Activated naive CD8-positive, alpha-beta T cell treated with anti-CD3 and anti-CD28 coated beads, Interleukin-2, amount 10 ng/mL, durations not matched to agents 7 days and 5 days (primary cell): ENCODE measurements around the gene BLVRB. TPM values are rescaled to one million over a fixed set of nuclear protein-coding genes. Genes with fewer than 3 reads are reported as not detected.
"Not testable (repeated sequence)": the region's sequence is repeated elsewhere in the genome, so short reads cannot be mapped to it uniquely, and the experiment has no call there.

Source experiments
- ATAC-seq: fragments of 150-1000 bp; cut with Tn5 transposase; one replicate; pipeline ENCODE4 v1.10.0; 2021; ENCODE audit warnings: low read depth, moderate library complexity
- POLR2A ChIA-PET: fragments of 350-600 bp; sonication (Branson Sonifier 250); formaldehyde crosslinking; loops from one replicate; lab custom pipeline; 2021; ENCODE audit warnings: antibody characterized with exemption; lab: Charles Lee
- DNase-seq: peaks from one replicate; pipeline ENCODE4 v3.0.0; 2021
- H3K27ac Mint-ChIP-seq: one replicate; pipeline ENCODE4 v1.8.0; 2022; ENCODE audit warnings: mild to moderate bottlenecking, mixed read lengths
- H3K27me3 Mint-ChIP-seq: one replicate; pipeline ENCODE4 v1.8.0; 2022; ENCODE audit warnings: mild to moderate bottlenecking, moderate library complexity, mixed read lengths
- H3K36me3 Mint-ChIP-seq: one replicate; pipeline ENCODE4 v1.8.0; 2021; ENCODE audit warnings: mild to moderate bottlenecking, mixed read lengths
- H3K4me1 Mint-ChIP-seq: one replicate; pipeline ENCODE4 v1.8.0; 2021; ENCODE audit warnings: mixed read lengths
- H3K4me3 Mint-ChIP-seq: one replicate; pipeline ENCODE4 v1.8.0; 2022; ENCODE audit warnings: mild to moderate bottlenecking, moderate library complexity, mixed read lengths
- H3K9me3 Mint-ChIP-seq: one replicate; pipeline ENCODE4 v1.8.0; 2021; ENCODE audit warnings: mixed read lengths
- total RNA-seq, 2 experiments: library from RNA; stranded (reverse); gene quantifications; one replicate each; pipeline ENCODE4 v1.2.3, GENCODE V29; 2021

BLVRB gene
- total RNA-seq, 2 experiments from 2014 or later = 20.4 to 21.5 TPM

DNA sequence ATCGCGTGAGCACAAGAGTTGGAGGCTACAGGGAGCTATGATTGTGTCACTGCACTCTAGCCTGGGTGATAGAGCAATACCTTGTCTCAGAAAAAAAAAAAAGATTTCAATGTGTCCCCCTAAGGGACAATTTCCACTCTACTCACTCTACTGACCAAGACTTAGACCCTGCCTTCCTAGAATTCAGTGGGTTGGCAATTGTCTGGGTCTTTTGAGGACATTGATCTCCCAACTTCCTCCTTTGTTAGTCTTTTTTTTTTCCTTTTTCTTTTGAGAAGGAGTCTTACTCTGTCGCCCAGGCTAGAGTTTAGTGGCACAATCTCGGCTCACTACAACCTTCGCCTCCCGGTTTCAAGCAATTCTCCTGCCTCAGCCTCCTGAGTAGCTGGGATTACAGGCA, 3.5 kb upstream of the BLVRB start:
- H3K4me1 Mint-ChIP-seq = peaks cover 22% of the 10 kb centered on the region
- H3K36me3 Mint-ChIP-seq = no peaks in the 10 kb centered on the region
- H3K9me3 Mint-ChIP-seq = no peaks in the 10 kb centered on the region
- no peak for DNase-seq
- peaks cover 21% of the 10 kb centered on the region for H3K27me3 Mint-ChIP-seq
- no peak overlapping the region for H3K27ac Mint-ChIP-seq
- H3K4me3 Mint-ChIP-seq = no peak overlapping the region
- ATAC-seq = no peak
- POLR2A ChIA-PET = no interaction called here

- peaks cover 22% of the 10 kb centered on the region for H3K4me1 Mint-ChIP-seq
- DNase-seq = peak; percentile 45
- peak within 1 kb of the TSS; percentile 73 for H3K4me3 Mint-ChIP-seq
- POLR2A ChIA-PET = no interaction called here
- H3K27ac Mint-ChIP-seq = peak within 1 kb of the TSS; percentile 28
- H3K36me3 Mint-ChIP-seq = no peaks in the 10 kb centered on the region
- no peak for ATAC-seq
- no peaks in the 10 kb centered on the region for H3K9me3 Mint-ChIP-seq
- peaks cover 21% of the 10 kb centered on the region for H3K27me3 Mint-ChIP-seq
Observed at GRCh38 chr19:40466985-40467734, 1.6 kb upstream of the BLVRB start, which contains the start of gene SPTBN4. SPTBN4 (plus strand) TSS chr19:40467001; CDS start chr19:40472622, 5,621 bp downstream.

- no peak for ATAC-seq
- Mint-ChIP-seq H3K9me3 (no peaks in the 10 kb centered on the region), H3K4me1 (peaks cover 24% of the 10 kb centered on the region), H3K36me3 (no peaks in the 10 kb centered on the region), H3K27me3 (peaks cover 21% of the 10 kb centered on the region), H3K4me3 (peak overlapping the region; percentile 73), H3K27ac (peak overlapping the region; percentile 28)
- DNase-seq = no peak
- POLR2A ChIA-PET = interaction anchor here (0.9 to 1.9 kb wide), 8 partner anchors 23 to 192 kb away, joined by 3 to 12 read pairs (median 4); partner anchors contain the start of genes C19orf47 and PLD3
Observed at GRCh38 chr19:40466219-40466984, 857 bp upstream of the BLVRB start.

GRCh38 chr19:40465025-40465556, 454 bp downstream of the BLVRB start:
- Mint-ChIP-seq H3K27me3 (peaks cover 21% of the 10 kb centered on the region), H3K4me1 (peaks cover 24% of the 10 kb centered on the region), H3K4me3 (peak overlapping the region; percentile 73), H3K36me3 (no peaks in the 10 kb centered on the region), H3K27ac (peak overlapping the region; percentile 79), H3K9me3 (no peaks in the 10 kb centered on the region)
- POLR2A ChIA-PET = interaction anchor here (1.0 to 1.9 kb wide), 6 partner anchors 22 to 191 kb away, joined by 3 to 12 read pairs (median 4); no protein-coding TSS in a partner anchor
- DNase-seq (no peak), ATAC-seq (peak; percentile 0)

DNA sequence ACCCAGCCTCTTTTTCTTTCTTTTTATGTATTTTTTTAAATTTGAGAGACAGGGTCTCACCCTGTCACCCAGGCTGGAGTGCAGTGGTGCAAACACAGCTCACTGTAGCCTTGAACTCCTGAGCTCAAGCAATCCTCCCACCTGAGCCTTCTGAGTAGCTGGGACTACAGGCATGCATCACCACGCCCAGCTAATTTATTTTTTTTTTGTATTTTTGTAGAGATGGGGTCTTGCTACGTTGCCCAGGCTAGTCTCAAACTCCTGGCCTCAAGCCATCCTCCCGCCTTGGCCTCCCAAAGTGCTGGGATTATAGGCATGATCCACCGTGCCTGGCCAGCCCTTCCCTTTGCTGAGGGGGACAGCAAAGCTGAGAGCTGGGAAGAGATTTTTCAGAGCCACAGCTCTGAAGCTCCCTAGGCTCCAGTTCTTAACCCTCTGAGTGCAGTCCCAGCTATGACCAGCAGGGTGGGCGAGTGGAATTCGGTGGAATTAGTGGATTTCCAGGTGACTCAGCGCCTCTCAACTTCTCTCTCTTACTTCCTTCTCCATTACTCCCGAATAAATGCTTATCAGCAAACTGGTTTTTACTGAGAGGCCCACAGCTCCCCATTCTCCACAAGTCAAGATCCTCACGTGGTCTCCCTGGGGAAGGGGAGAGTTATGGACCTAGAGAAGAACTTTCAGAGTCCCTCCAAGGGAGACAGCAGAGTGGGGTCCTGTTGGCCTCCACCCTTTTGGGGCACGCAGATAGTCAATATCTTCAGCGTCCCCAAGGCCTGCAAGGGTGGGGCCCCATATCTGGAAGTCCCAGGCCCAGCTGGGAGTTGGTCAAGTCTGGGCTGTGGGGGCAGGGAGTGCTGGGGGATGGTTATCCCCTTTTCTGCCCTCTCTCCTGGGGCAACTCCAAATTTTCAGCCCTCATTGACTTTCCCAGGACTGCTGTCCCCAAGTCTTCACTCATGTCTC, 1.2 kb downstream of the BLVRB start:
- ATAC-seq (no peak), DNase-seq (peak; percentile 73)
- POLR2A ChIA-PET = interaction anchor here (0.6 to 1.9 kb wide), 5 partner anchors 21 to 1019 kb away, joined by 3 to 12 read pairs (median 4); partner anchors contain the start of gene SUPT5H
- Mint-ChIP-seq H3K27ac (peak overlapping the region; percentile 79), H3K27me3 (peaks cover 21% of the 10 kb centered on the region), H3K4me3 (peak overlapping the region; percentile 73), H3K9me3 (no peaks in the 10 kb centered on the region), H3K36me3 (no peaks in the 10 kb centered on the region), H3K4me1 (peaks cover 24% of the 10 kb centered on the region)

- not testable (repeated sequence) for H3K9me3 Mint-ChIP-seq, H3K36me3 Mint-ChIP-seq, H3K27ac Mint-ChIP-seq, ATAC-seq, H3K4me3 Mint-ChIP-seq, DNase-seq
- Mint-ChIP-seq H3K4me1 (peaks cover 23% of the 10 kb centered on the region), H3K27me3 (peaks cover 18% of the 10 kb centered on the region)
- POLR2A ChIA-PET = interaction anchor here (0.7 to 1.0 kb wide), 3 partner anchors 20 to 146 kb away, joined by 3 to 4 read pairs (median 3); no protein-coding TSS in a partner anchor
Observed at GRCh38 chr19:40463587-40464037, 1.9 kb downstream of the BLVRB start.

DNA sequence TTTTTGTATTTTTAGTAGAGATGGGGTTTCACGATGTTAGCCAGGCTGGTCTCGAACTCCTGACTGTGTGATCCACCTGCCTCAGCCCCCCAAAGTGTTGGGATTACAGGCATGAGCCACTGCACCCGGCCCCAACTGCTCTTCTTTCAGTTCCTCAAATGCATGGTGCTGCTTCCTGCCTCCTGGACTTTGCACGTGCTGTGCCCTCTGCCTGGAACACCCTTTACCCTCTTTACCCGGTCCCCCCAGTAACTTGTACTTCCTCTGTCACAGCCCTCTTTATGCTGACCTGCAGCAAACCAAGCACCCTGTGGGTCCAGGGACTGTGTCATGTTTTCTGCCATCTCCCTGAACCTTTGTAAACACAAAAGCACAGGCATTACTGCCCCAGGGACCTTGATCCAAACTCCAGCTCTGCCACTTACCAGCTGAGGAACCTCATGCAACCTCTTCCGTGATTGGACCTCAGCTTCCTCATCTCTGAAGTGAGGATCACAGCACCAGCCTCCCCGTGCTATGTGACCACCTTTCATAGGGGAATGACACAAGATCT, 3.8 kb downstream of the BLVRB start:
- H3K4me1 Mint-ChIP-seq = peaks cover 22% of the 10 kb centered on the region
- no peaks in the 10 kb centered on the region for H3K9me3 Mint-ChIP-seq
- POLR2A ChIA-PET = no interaction called here
- peaks cover 7% of the 10 kb centered on the region for H3K27me3 Mint-ChIP-seq
- ATAC-seq (no peak), DNase-seq (no peak)
- H3K4me3 Mint-ChIP-seq = no peak overlapping the region
- no peak overlapping the region for H3K27ac Mint-ChIP-seq
- no peaks in the 10 kb centered on the region for H3K36me3 Mint-ChIP-seq

DNA sequence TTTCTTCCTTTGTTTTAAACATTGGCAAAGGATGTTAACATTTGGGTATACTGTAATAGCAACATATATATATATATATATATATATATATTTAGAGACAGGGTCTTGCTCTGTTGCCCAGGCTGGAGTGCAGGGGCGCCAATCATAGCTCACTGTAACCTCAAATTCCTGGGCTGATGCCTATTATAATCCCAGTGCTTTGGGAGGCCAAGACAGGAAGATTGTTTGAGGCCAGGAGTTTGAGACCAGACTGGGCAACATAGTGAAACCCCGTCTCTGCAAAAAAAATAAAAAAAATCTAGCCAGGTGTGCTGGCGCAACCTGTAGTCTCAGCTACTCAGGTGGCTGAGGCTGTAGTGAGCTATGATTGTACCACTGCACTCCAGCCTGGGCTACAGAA, 5.4 kb downstream of the BLVRB start:
- peaks cover 10% of the 10 kb centered on the region for H3K4me1 Mint-ChIP-seq
- H3K27ac Mint-ChIP-seq = no peak overlapping the region
- ATAC-seq (no peak), DNase-seq (no peak)
- H3K36me3 Mint-ChIP-seq = no peaks in the 10 kb centered on the region
- H3K27me3 Mint-ChIP-seq = no peaks in the 10 kb centered on the region
- POLR2A ChIA-PET = no interaction called here
- H3K9me3 Mint-ChIP-seq = no peaks in the 10 kb centered on the region
- H3K4me3 Mint-ChIP-seq = no peak overlapping the region

DNA sequence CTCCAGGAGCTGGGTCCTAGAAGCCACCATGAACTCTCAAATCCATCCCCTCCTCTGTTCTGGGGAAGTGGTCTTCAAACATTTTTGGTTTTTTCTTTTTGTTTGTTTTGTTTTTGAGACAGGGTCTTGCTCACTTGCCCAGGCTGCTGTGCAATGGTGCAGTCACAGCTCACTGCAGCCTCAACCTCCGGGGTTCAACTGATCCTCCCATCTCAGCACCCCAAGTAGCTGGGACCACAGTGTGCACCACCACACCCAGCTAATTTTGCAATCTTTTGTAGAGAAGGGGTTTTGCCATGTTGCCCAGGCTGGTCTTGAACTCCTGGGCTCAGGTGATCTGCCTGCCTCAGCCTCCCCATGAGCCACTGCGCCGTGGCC, 7.0 kb downstream of the BLVRB start:
- no peak overlapping the region for H3K4me3 Mint-ChIP-seq
- POLR2A ChIA-PET = no interaction called here
- DNase-seq = no peak
- no peak overlapping the region for H3K27ac Mint-ChIP-seq
- no peaks in the 10 kb centered on the region for H3K36me3 Mint-ChIP-seq
- no peaks in the 10 kb centered on the region for H3K9me3 Mint-ChIP-seq
- ATAC-seq = no peak
- H3K27me3 Mint-ChIP-seq = no peaks in the 10 kb centered on the region
- peaks cover 2% of the 10 kb centered on the region for H3K4me1 Mint-ChIP-seq

DNA sequence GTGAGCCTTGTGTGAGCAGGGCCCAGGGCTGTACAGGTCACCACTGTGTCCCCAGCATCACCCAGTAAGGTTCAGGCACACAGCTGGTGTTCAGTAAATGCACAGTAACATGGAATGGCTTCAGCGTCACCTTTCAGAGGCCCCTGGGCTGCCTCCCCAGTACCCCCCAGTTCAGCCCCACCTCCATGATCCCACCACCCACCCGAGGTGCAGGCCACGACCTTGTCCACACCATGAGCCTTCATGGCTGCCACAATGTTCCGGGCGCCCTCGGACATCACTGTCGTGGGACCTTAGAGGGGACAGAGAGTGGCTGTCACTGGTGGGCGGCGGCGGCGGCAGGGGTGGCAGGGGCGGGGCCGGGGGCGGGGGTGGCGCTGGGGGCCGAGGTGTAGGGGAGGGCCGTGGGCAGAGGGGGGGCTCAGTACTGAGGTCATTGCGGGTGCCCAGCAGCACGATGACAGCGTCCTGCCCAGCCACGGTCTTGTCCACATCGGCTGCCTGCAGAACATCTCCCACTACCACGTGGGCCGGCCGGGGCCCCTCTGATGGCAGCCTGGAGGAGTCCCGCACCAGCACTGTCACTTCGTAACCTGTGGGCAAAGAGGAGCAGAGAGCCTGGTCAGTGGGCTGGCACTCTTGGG, 7.5 kb downstream of the BLVRB start:
- ATAC-seq = no peak
- Mint-ChIP-seq H3K36me3 (no peaks in the 10 kb centered on the region), H3K27ac (no peak overlapping the region), H3K4me1 (peaks cover 2% of the 10 kb centered on the region), H3K9me3 (no peaks in the 10 kb centered on the region), H3K4me3 (no peak overlapping the region), H3K27me3 (no peaks in the 10 kb centered on the region)
- no peak for DNase-seq
- POLR2A ChIA-PET = no interaction called here

DNA sequence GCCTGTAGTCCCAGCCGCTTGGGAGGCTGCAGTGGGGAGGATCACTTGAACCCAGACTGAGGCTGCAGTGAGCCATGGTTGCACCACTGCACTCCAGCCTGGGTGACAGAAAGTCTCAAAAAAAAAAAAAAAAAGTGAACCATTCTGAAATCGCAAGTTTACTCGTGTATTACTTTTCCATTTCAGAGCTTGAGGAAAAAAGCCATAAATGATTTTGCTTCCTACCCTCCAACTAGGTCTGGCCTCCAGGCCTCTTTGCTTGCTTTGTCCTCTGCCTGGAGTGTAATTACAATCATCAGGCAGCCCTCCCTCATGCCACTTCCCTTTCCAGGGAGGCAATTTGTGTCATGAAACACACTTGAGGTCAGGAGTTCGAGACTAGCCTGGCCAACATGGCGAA, 8.5 kb downstream of the BLVRB start:
- POLR2A ChIA-PET = interaction anchor here (0.7 kb wide), 1 partner anchor 44 kb away, joined by 3 read pairs; no protein-coding TSS in a partner anchor
- H3K4me1 Mint-ChIP-seq = peaks cover 2% of the 10 kb centered on the region
- H3K27ac Mint-ChIP-seq = no peak overlapping the region
- H3K27me3 Mint-ChIP-seq = no peaks in the 10 kb centered on the region
- no peaks in the 10 kb centered on the region for H3K36me3 Mint-ChIP-seq
- H3K9me3 Mint-ChIP-seq = no peaks in the 10 kb centered on the region
- ATAC-seq (no peak), DNase-seq (no peak)
- H3K4me3 Mint-ChIP-seq = no peak overlapping the region

DNA sequence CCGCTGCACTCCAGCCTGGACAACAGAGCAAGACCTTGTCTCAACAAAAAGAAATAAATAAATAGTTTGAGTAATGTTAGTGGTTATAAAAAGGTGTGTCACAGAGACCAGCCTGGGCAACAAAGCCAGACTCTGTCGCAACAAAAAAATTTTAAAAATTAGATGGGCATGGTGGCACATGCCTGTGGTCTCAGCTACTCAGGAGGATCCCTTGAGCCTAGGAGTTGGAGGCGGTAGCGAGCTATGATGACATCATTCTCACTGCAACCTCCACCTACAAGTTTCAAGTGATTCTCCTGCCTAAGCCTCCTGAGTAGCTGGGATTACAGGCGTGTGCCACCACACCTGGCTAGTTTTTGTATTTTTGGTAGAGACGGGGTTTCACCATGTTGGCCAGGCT, 11.6 kb downstream of the BLVRB start:
- ATAC-seq, POLR2A ChIA-PET: not testable (repeated sequence)

More for the DNA sequence above, 11.6 kb downstream of the BLVRB start:
- H3K4me3 Mint-ChIP-seq, H3K4me1 Mint-ChIP-seq, H3K36me3 Mint-ChIP-seq, H3K9me3 Mint-ChIP-seq, DNase-seq, H3K27me3 Mint-ChIP-seq, H3K27ac Mint-ChIP-seq: not testable (repeated sequence)
